K562 (cell line): ENCODE results near the gene MED29.

Experiments
- EP300 ChIP-seq: IDR thresholded peaks from 2 replicates; pipeline ENCODE4 v1.6.1; 2012; ENCODE audit warnings: low read length, improper control_type of control experiment
- JUND ChIP-seq, 2 experiments: IDR thresholded peaks; 2 replicates in 1 of 2; 3 replicates in 1 of 2; pipeline ENCODE4 v1.6.1; 2011; ENCODE audit warnings: borderline replicate concordance in 2 of 2, low read depth in 2 of 2, low read length in 2 of 2, improper control_type of control experiment in 1 of 2, missing biosample characterization in 1 of 2, missing genetic modification characterization in 1 of 2, missing genetic modification reagents in 1 of 2
- POLR2A ChIP-seq: fragments of 450-650 bp; conservative IDR thresholded peaks from 2 replicates; pipeline ENCODE4 v1.6.1; 2016
- RFX5 ChIP-seq: IDR thresholded peaks from 2 replicates; pipeline ENCODE4 v1.6.1; 2011; ENCODE audit warnings: low read depth, mild to moderate bottlenecking, improper control_type of control experiment, low read length
- SP1 ChIP-seq: sonication (generic); formaldehyde crosslinking; IDR thresholded peaks from 2 replicates; pipeline ENCODE4 v1.8.1; 2022; ENCODE audit warnings: mild to moderate bottlenecking, missing genetic modification reagents
- TEAD4 ChIP-seq, 2 experiments: sonication (generic) in 1 of 2; formaldehyde crosslinking in 1 of 2; IDR thresholded peaks; 2 replicates each; pipeline versions ENCODE4 v1.6.1 to v1.8.0; 2012 to 2022; ENCODE audit warnings: borderline replicate concordance in 1 of 2, inconsistent platforms in 1 of 2, low read length in 1 of 2, mild to moderate bottlenecking in 1 of 2, missing genetic modification reagents in 1 of 2
- ZNF589 ChIP-seq: fragments of 200-800 bp; sonication (Bioruptor generic); IDR thresholded peaks from 2 replicates; pipeline ENCODE4 v1.6.1; 2016; ENCODE audit warnings: low read depth, missing genetic modification characterization, missing compliant biosample characterization
- TF ChIP-seq, protein P1 (sequence below), 3 experiments: IDR thresholded peaks in 2 of 3; conservative IDR thresholded peaks in 1 of 3; 2 replicates each; pipeline ENCODE4 v1.5.1; 2011 to 2012; ENCODE audit warnings: low read length in 3 of 3, mild to moderate bottlenecking in 3 of 3, control low read depth in 2 of 3, improper control_type of control experiment in 1 of 3, inconsistent platforms in 1 of 3, low read depth in 1 of 3, mixed read lengths in 1 of 3, moderate library complexity in 1 of 3; ENCODE audit not compliant: insufficient read depth in 2 of 3
- TF ChIP-seq, protein P2 (sequence below): fragments of 250-450 bp; sonication (Bioruptor Pico); IDR thresholded peaks from 2 replicates; pipeline ENCODE4 v1.5.1; 2021; ENCODE audit warnings: mild to moderate bottlenecking
- TF ChIP-seq, protein P3 (sequence below): fragments of 250-450 bp; sonication (Bioruptor Pico); IDR thresholded peaks from 2 replicates; pipeline ENCODE4 v1.5.0; 2020; ENCODE audit warnings: mild to moderate bottlenecking, borderline replicate concordance

DNA sequence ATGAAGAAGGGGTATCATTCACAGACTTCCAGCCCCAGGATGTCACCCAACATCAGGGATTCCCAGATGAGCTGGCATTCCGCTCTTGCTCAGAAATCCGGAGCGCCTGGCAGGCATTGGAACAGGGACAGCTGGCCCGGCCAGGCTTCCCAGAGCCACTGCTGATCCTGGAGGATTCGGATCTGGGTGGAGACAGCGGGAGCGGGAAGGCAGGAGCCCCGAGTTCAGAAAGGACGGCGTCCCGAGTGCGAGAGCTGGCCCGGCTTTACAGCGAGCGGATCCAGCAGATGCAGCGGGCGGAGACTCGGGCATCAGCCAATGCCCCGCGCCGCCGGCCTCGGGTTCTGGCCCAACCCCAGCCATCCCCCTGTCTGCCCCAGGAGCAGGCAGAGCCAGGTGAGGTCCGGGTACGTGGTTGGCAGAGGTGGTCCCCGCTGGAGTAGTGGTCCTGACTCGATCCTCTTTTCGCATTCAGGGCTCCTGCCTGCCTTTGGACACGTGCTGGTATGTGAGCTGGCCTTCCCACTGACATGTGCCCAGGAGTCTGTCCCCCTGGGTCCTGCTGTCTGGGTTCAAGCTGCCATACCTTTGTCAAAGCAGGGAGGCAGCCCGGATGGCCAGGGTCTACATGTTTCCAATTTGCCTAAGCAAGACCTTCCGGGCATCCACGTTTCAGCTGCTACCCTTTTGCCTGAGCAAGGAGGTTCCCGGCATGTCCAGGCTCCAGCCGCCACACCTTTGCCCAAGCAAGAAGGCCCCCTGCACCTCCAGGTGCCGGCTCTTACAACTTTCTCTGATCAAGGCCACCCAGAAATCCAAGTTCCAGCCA lies 32.3 kb downstream of the MED29 start:
- TF ChIP-seq EP300 (no peak), POLR2A (no peak), JUND (IDR thresholded peaks at IDR 0.05; ENCODE audit: borderline replicate concordance, low read depth, low read length) (no peak), JUND (tag; IDR thresholded peaks at IDR 0.05; ENCODE audit: borderline replicate concordance, low read depth, low read length) (no peak), SP1 (CRISPR knock-in tag) (no peak), ZNF589 (no peak), TEAD4 (IDR thresholded peaks at IDR 0.05; ENCODE audit: low read length) (no peak), TEAD4 (CRISPR knock-in tag; IDR thresholded peaks at IDR 0.05; ENCODE audit: borderline replicate concordance) (no peak), RFX5 (no peak)
- TF ChIP-seq, protein P1, sequence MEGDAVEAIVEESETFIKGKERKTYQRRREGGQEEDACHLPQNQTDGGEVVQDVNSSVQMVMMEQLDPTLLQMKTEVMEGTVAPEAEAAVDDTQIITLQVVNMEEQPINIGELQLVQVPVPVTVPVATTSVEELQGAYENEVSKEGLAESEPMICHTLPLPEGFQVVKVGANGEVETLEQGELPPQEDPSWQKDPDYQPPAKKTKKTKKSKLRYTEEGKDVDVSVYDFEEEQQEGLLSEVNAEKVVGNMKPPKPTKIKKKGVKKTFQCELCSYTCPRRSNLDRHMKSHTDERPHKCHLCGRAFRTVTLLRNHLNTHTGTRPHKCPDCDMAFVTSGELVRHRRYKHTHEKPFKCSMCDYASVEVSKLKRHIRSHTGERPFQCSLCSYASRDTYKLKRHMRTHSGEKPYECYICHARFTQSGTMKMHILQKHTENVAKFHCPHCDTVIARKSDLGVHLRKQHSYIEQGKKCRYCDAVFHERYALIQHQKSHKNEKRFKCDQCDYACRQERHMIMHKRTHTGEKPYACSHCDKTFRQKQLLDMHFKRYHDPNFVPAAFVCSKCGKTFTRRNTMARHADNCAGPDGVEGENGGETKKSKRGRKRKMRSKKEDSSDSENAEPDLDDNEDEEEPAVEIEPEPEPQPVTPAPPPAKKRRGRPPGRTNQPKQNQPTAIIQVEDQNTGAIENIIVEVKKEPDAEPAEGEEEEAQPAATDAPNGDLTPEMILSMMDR (IDR thresholded peaks at IDR 0.05 in 2 of 3, conservative IDR thresholded peaks at IDR 0.05 in 1 of 3; ENCODE audit: insufficient read depth in 2 of 3, low read depth in 1 of 3, low read length in 3 of 3) = no peak
- TF ChIP-seq, protein P2, sequence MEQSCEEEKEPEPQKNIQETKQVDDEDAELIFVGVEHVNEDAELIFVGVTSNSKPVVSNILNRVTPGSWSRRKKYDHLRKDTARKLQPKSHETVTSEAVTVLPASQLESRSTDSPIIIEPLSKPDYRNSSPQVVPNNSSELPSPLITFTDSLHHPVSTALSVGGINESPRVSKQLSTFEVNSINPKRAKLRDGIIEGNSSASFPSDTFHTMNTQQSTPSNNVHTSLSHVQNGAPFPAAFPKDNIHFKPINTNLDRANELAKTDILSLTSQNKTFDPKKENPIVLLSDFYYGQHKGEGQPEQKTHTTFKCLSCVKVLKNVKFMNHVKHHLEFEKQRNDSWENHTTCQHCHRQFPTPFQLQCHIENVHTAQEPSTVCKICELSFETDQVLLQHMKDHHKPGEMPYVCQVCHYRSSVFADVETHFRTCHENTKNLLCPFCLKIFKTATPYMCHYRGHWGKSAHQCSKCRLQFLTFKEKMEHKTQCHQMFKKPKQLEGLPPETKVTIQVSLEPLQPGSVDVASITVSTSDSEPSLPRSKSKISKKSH (CRISPR knock-in tag) = no peak
- TF ChIP-seq, protein P3, sequence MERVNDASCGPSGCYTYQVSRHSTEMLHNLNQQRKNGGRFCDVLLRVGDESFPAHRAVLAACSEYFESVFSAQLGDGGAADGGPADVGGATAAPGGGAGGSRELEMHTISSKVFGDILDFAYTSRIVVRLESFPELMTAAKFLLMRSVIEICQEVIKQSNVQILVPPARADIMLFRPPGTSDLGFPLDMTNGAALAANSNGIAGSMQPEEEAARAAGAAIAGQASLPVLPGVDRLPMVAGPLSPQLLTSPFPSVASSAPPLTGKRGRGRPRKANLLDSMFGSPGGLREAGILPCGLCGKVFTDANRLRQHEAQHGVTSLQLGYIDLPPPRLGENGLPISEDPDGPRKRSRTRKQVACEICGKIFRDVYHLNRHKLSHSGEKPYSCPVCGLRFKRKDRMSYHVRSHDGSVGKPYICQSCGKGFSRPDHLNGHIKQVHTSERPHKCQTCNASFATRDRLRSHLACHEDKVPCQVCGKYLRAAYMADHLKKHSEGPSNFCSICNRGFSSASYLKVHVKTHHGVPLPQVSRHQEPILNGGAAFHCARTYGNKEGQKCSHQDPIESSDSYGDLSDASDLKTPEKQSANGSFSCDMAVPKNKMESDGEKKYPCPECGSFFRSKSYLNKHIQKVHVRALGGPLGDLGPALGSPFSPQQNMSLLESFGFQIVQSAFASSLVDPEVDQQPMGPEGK (CRISPR knock-in tag) = no peak
